ENCODE measurements around the gene YIF1B.

DNA sequence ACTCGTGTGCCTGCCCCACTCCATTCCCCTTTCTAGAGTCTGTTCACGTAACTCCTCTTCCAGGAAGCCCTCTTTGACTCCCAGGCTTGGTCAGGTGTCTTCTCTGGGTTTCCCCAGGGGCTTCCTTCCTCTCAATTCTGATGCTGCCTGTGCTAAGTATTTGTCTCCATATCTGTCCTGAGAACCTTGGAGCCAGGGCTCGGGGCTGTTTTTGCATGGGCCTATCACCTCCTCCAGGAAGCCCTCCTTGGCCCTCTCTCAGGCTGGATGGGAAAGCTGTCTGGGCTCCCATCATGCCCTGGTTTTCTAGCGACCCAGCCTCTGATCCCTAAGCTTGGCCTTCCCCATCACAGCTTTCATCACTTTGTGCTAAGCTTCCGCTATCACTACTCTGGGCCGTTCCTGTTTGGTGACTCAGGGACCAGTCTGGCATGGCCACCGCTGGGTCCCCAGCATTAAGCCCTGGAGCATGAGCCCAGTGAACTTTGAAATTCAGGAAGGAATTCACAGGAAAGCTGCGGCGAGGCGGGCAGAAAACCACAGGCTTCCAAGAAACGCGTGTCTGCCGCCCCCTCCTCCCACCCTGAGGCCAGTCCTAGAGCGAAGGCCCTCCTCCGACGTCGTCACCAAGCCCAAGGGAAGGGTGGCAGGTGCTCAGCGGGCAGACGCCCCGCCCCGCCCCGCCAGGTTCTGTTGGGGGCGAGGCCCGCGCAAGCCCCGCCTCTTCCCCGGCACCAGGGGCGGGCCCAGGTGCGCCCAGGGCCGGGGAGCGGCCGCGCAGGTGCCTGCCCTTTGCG, 51.9 kb downstream of the YIF1B start:
- no peak for TF ChIP-seq MAX (IDR thresholded peaks at IDR 0.05; ENCODE audit: insufficient read depth, insufficient read length)
- TF ChIP-seq, protein P1, sequence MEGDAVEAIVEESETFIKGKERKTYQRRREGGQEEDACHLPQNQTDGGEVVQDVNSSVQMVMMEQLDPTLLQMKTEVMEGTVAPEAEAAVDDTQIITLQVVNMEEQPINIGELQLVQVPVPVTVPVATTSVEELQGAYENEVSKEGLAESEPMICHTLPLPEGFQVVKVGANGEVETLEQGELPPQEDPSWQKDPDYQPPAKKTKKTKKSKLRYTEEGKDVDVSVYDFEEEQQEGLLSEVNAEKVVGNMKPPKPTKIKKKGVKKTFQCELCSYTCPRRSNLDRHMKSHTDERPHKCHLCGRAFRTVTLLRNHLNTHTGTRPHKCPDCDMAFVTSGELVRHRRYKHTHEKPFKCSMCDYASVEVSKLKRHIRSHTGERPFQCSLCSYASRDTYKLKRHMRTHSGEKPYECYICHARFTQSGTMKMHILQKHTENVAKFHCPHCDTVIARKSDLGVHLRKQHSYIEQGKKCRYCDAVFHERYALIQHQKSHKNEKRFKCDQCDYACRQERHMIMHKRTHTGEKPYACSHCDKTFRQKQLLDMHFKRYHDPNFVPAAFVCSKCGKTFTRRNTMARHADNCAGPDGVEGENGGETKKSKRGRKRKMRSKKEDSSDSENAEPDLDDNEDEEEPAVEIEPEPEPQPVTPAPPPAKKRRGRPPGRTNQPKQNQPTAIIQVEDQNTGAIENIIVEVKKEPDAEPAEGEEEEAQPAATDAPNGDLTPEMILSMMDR (IDR thresholded peaks at IDR 0.05; ENCODE audit: extremely low read depth in 1 of 2, insufficient read depth in 1 of 2, low read depth in 1 of 2, low read length in 2 of 2) = no peak
- TF ChIP-seq POLR2A (IDR thresholded peaks at IDR 0.05; ENCODE audit: low read depth, low read length) = no peak
- no peak for TF ChIP-seq POLR2AphosphoS5 (IDR thresholded peaks at IDR 0.05; ENCODE audit: insufficient read depth, low read depth, low read length)
